IMR-90 (cell line): Measurements from ENCODE around the gene LTN1.

ENCODE experiments used
- BHLHE40 ChIP-seq: fragments of 150-350 bp; IDR thresholded peaks from 2 replicates; pipeline ENCODE4 v1.6.1; 2016; ENCODE audit warnings: mild to moderate bottlenecking, low read depth, low read length
- CTCF ChIP-seq: conservative IDR thresholded peaks from 2 replicates; pipeline ENCODE4 v1.5.1; 2012; ENCODE audit warnings: mild to moderate bottlenecking, low read depth, low read length, improper control_type of control experiment
- ELK1 ChIP-seq: fragments of 150-350 bp; IDR thresholded peaks from 2 replicates; pipeline ENCODE4 v1.6.1; 2016; ENCODE audit warnings: low read depth, mild to moderate bottlenecking, low read length, moderate library complexity, borderline replicate concordance
- MXI1 ChIP-seq: IDR thresholded peaks from 2 replicates; pipeline ENCODE4 v1.6.1; 2012; ENCODE audit warnings: low read depth, mild to moderate bottlenecking, low read length, moderate library complexity, borderline replicate concordance
- POLR2A ChIP-seq: IDR thresholded peaks from 2 replicates; pipeline ENCODE4 v1.6.1; 2012; ENCODE audit warnings: mild to moderate bottlenecking, low read depth, low read length
- RFX5 ChIP-seq: IDR thresholded peaks from 2 replicates; pipeline ENCODE4 v1.8.0; 2012; ENCODE audit warnings: low read depth, mild to moderate bottlenecking, low read length, moderate library complexity
- SMC3 ChIP-seq: fragments of 150-350 bp; IDR thresholded peaks from 2 replicates; pipeline ENCODE4 v1.6.1; 2016; ENCODE audit warnings: low read depth, mild to moderate bottlenecking, antibody characterized with exemption, low read length, moderate library complexity

- no peak for TF ChIP-seq CTCF
- no peak for TF ChIP-seq POLR2A
- TF ChIP-seq BHLHE40: no peak
- TF ChIP-seq ELK1: no peak
- TF ChIP-seq SMC3: no peak
- TF ChIP-seq MXI1: no peak
- TF ChIP-seq RFX5: no peak
Observed at GRCh38 chr21:28982637-28983036, 10.0 kb downstream of the LTN1 start.
